ENCODE results near the gene CPT1A.

CPT1A gene

GRCh38 chr11:68714060-68714856 lies 127.5 kb downstream of the CPT1A start:
- DNase-seq (ENCODE audit: low read depth in 1 of 2, low spot score in 1 of 2), result no peak

GRCh38 chr11:68711114-68711513 lies 130.6 kb downstream of the CPT1A start:
- no peak for DNase-seq (ENCODE audit: low read depth in 1 of 2, low spot score in 1 of 2)

DNA sequence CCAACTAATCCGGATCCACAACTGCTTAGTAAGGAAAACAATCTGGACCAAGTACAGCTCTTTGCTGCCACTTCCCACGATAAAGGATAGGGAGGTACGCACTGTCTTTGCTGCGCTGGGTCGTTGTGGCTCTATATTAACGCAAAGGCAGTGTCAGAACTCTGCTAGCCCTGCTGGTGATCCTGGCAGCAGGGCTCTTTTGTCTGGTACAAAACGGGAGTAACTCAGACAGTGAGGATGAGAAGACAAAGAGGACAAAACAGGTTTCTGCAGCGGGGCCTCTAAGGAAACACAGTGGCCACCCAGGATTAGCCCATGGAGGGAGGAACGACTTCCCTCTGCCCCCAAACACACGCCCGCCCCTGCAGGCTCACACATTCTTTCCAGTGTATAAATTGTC lies 131.3 kb downstream of the CPT1A start:
- DNase-seq (ENCODE audit: low read depth in 1 of 2, low spot score in 1 of 2), result no peak

DNA sequence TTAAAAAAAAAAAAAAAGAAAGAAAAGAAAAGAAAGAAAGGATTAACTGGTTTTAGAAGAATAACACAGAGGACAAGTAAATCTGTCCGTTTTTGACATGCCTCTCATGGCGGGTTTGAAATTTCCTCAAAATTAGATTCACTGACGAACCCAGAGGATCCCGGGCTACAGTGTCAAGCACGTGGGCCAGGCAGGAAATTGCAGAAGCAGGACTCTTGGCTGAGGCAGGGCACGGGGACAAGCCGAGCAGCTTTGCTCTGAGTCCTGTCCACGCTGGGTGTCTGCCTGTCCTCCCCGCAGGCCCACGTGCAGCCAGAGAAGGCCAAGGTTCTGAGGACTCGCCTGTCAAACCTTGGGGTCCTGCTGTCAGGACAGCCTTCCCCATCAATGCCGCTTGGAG lies 132.7 kb downstream of the CPT1A start:
- no peak for DNase-seq (ENCODE audit: low read depth in 1 of 2, low spot score in 1 of 2)

GRCh38 chr11:68707527-68707926 lies 134.2 kb downstream of the CPT1A start:
- DNase-seq (ENCODE audit: low read depth in 1 of 2, low spot score in 1 of 2), result no peak

DNA sequence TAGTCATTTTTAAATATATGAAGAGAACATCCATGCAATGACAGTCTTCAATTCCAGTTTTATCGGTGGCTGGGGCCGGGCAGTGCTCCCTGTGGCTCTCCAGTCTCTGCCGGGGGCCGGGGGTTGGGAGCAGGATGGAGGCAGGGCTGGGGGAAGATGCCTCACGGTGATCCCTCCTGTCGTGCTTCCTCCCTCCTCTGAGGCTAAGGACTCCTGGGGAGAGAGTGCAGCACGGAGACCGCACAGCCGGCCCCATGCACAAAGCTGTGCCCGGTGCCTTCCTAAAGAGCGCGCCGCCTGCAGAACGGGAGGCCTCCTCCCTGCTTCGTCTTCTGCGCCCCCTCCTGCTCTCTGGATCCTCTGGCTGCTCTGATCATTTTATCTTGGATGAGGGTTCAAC lies 136.8 kb downstream of the CPT1A start:
- DNase-seq (ENCODE audit: low read depth in 1 of 2, low spot score in 1 of 2), result no peak

Measured in stimulated activated CD4-positive, alpha-beta T cell treated with anti-CD3 and anti-CD28 coated beads, Interleukin-15, amount 100 ng/mL, for 1 hour (primary cell).